Esophagus squamous epithelium (tissue), 4 donors: ENCODE data around the gene KIF17.

Source experiments
- CTCF ChIP-seq, 6 experiments: fragments of 450-650 bp in 4 of 6; fragments of 200-600 bp in 2 of 6; sonication (generic) in 2 of 6; IDR thresholded peaks; one replicate each; pipeline ENCODE4 v1.5.1; 2016 to 2019; ENCODE audit warnings: antibody characterized with exemption in 6 of 6, mild to moderate bottlenecking in 4 of 6, moderate library complexity in 4 of 6
- POLR2A ChIP-seq, 4 donors: fragments of 450-650 bp; IDR thresholded peaks; one replicate each; pipeline ENCODE4 v1.6.1; 2017; ENCODE audit warnings: antibody characterized with exemption in 4 of 4, mild to moderate bottlenecking in 4 of 4, moderate library complexity in 3 of 4

- TF ChIP-seq POLR2A (IDR thresholded peaks at IDR 0.05) (no peak), CTCF (IDR thresholded peaks at IDR 0.05) (no peak)
These were observed 11.0 kb downstream of the KIF17 start for GRCh38 chr1:20706841-20707240.
